ENCODE results near the gene ZNF385B.

DNA sequence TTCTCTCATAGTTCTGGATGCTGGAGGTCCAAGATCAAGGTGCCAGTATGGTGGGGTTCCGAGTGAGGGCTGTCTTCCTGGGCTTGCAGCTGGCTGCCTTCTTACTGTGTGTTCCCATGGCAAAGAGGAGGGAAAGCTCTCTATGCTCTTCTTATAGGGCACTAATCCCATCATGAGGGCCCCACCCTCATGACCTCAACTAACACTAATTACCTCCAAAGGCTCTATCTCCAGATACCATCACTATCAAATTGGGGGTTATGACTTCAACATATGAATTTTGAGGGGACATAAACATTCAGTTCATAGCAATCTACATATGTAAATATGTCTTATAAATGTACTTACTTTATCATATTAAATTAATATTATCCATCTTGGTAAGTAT lies 322.3 kb downstream of the ZNF385B start:
- TF ChIP-seq, protein P1, sequence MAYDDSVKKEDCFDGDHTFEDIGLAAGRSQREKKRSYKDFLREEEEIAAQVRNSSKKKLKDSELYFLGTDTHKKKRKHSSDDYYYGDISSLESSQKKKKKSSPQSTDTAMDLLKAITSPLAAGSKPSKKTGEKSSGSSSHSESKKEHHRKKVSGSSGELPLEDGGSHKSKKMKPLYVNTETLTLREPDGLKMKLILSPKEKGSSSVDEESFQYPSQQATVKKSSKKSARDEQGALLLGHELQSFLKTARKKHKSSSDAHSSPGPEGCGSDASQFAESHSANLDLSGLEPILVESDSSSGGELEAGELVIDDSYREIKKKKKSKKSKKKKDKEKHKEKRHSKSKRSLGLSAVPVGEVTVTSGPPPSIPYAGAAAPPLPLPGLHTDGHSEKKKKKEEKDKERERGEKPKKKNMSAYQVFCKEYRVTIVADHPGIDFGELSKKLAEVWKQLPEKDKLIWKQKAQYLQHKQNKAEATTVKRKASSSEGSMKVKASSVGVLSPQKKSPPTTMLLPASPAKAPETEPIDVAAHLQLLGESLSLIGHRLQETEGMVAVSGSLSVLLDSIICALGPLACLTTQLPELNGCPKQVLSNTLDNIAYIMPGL (CRISPR knock-in tag; IDR thresholded peaks at IDR 0.05) = no peak
- TF ChIP-seq, protein P2, sequence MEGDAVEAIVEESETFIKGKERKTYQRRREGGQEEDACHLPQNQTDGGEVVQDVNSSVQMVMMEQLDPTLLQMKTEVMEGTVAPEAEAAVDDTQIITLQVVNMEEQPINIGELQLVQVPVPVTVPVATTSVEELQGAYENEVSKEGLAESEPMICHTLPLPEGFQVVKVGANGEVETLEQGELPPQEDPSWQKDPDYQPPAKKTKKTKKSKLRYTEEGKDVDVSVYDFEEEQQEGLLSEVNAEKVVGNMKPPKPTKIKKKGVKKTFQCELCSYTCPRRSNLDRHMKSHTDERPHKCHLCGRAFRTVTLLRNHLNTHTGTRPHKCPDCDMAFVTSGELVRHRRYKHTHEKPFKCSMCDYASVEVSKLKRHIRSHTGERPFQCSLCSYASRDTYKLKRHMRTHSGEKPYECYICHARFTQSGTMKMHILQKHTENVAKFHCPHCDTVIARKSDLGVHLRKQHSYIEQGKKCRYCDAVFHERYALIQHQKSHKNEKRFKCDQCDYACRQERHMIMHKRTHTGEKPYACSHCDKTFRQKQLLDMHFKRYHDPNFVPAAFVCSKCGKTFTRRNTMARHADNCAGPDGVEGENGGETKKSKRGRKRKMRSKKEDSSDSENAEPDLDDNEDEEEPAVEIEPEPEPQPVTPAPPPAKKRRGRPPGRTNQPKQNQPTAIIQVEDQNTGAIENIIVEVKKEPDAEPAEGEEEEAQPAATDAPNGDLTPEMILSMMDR (IDR thresholded peaks at IDR 0.05) = no peak
- TF ChIP-seq, protein P3, sequence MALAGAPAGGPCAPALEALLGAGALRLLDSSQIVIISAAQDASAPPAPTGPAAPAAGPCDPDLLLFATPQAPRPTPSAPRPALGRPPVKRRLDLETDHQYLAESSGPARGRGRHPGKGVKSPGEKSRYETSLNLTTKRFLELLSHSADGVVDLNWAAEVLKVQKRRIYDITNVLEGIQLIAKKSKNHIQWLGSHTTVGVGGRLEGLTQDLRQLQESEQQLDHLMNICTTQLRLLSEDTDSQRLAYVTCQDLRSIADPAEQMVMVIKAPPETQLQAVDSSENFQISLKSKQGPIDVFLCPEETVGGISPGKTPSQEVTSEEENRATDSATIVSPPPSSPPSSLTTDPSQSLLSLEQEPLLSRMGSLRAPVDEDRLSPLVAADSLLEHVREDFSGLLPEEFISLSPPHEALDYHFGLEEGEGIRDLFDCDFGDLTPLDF (CRISPR knock-in tag; IDR thresholded peaks at IDR 0.05) = no peak
- TF ChIP-seq, protein P4, sequence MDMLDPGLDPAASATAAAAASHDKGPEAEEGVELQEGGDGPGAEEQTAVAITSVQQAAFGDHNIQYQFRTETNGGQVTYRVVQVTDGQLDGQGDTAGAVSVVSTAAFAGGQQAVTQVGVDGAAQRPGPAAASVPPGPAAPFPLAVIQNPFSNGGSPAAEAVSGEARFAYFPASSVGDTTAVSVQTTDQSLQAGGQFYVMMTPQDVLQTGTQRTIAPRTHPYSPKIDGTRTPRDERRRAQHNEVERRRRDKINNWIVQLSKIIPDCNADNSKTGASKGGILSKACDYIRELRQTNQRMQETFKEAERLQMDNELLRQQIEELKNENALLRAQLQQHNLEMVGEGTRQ (CRISPR knock-in tag; IDR thresholded peaks at IDR 0.05) = no peak
- TF ChIP-seq ZNF121 (CRISPR knock-in tag; IDR thresholded peaks at IDR 0.05) = no peak
